GM19395 (cell line): ENCODE measurements around the gene RS1.

Experiments used
- ATAC-seq: cut with Tn5 transposase; IDR thresholded peaks from one replicate; pipeline ENCODE4 v1.9.1; 2021; ENCODE audit warnings: mild to moderate bottlenecking, moderate library complexity; ENCODE audit not compliant: unreplicated experiment

The RS1 gene

DNA sequence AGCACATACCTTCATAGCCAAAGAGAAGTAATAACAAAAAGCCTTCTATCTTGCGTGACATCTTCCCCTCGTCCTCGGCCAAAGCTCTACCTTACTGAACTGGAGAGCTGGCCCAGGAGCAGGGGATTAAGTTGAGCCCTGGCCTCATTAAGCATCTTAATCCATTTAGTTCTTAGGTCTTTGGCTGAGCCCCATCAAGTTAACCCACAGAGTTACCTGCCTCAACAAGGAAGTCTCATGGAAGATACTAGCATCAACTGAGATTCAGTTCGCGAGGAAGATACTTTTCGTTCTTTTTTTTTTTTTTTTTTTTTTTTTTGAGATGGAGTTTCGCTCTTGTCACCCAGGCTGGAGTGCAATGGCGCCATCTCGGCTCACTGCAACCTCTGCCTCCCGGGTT lies at the start of gene RS1:
Gene RS1, minus strand, starts transcription at position 101 of the 400 bp plus-strand sequence. Its CDS starts 40 bp downstream, at position 61.
- no peak for ATAC-seq

- no peak for ATAC-seq
Measured at GRCh38 chrX:18719852-18720251, 47.9 kb upstream of the RS1 start.

DNA sequence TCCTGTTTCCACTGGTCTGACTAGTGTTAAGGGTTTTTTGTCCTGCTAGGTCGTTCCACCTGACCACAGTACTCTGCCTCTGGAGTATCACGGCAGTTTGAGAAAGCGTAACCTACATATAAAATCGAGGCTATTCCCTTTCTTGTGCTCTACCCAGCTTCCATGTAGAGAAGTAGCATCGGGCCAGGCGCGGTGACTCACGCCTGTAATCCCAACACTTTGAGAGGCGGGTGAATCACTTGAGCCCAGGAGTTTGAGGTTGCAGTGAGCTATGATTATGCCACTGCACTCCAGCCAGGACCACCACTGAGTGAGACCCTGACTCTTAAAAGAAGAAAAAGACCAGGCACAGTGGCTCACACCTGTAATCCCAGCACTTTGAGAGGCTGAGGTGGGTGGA lies 43.0 kb upstream of the RS1 start:
- ATAC-seq: no peak

DNA sequence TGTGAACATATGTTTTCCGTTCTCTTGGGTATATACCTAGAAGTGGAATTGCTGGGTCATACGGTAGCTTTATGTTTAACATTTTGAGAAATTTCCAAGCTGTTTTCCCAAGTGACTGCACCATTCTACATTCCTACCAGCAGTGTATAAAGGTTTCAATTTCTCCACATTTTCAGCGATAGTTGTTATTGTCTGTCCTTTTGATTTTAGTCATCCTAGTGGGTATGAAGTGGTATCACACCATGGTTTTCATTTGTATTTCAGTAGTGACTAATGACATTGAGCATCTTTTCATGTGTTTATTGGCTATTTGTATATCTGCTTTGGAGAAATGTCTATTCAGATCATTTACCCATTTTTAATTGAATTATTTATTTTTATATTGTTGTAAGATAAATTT lies 37.9 kb upstream of the RS1 start:
- no peak for ATAC-seq

- ATAC-seq: no peak
Measured at GRCh38 chrX:18707426-18708049, 35.6 kb upstream of the RS1 start, which contains the start of gene PPEF1. TSS of gene PPEF1 (plus strand) at chrX:18707645. CDS start at chrX:18707781, 136 bp downstream.

- ATAC-seq: no peak
Measured at GRCh38 chrX:18702362-18703195, 30.7 kb upstream of the RS1 start.

DNA sequence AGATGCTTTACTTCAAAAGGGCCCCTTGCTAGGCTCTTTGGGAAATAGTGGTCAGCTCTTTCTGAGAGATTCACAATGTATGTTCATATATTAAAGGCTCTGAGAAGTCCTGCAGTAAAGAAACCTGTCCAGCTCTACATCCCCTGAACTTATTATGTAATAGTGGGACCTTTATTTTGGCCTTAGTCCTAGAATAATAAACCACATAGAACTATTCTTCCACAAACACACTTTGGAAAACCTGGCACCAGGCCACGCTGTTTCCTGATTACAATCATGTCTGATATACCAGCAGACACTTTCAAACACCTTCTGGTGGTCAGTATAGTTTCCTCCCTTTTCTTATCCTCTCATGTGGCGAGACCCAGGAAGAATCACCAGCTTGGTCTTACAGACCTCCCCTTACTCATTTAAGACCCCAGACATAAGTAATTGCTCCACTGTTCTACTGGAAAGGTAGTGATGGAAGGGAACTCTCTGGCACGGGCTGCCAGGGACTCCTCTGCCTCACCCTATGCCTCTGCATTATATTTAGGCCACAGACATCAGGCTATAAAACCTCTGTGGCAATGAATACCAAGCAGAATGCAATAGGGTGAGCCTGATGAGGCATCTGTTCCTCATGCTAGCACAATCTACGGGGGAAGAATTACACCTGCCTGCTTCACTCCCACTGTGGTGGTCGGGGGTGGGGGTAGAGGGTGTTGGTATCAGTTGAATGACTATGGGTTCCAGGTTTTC lies 29.9 kb upstream of the RS1 start:
- ATAC-seq: no peak

DNA sequence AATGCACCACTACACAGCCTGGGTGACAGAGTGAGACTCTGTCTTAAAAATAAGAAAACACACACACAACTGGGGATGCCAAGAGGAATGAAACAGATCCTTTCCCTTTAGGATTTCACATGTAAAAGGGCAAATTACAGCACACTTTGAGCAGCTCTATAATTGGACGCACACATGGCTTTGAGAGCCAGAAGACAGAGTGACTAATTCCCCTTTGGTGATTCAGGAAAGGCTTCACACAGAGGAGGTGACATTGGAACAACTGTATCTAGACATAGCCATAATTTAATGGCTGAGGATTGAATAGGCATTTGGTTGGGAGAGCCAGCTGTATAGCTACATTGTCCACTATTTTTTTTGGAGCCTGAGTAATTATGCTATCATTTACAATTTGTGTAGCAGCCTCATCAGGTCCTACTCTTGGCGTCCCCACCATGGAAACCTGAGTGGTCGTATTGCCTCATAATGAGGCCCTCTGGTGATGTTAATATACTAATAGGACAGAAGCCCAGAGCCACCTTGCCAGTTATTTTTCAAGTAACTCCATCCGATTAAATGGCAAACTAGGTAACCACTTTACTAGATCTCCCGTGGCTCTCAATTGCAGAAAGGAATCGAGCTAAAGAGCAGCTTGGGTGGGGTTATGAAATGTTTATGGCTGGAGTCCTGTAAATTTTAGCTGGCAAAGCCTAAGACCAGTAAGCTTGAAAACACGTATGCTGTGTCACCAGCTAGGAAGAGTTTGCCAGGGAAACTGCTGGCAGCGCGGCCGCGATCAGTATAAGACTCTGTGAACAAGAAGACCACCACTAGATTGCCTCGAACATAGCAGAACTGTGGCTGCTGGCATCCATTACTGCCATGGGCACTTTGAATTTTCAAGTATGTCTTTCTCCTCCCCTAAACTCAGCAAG lies 27.1 kb upstream of the RS1 start:
- ATAC-seq: no peak

DNA sequence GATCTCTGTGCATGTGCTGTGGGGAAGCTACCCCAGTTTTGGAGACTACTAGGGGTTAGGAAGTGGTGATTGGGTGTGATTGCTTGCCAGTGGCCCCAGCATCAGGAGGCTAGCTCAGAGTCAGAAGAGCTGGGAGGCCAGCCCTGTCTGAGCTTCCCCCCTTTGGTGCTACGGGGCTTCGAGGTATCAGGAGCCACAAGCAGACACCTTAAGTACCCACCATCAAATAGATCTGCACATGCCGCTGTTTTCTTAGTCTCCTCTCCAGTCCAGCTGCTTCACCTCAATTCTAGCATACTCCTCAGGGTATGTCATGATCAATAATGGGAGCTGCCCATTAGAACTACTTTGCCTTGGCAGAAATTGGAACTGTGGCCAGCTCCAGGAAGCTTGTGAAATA lies 24.7 kb upstream of the RS1 start:
- ATAC-seq: no peak

- ATAC-seq: no peak
Measured at GRCh38 chrX:18692541-18692940, 20.6 kb upstream of the RS1 start.

DNA sequence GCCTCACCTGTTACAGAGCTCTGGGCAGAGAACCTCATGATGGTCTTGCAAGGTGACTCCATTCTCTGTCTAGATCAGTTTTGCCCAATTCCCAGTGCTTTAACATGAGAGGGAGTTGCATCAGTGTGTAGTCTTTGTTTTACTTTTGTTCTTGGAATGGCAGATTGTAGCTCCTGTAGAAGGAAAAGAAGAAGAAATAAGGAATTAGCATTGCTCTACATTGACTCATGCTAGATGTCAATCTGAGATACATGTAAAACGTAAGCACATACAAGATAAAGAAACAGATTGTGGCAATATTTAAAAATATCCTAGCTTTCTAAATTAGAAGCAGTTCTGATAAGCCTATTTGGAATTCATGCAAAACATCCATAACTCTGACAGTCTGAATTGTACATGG lies 19.5 kb upstream of the RS1 start:
- ATAC-seq: no peak

- no peak for ATAC-seq
Measured at GRCh38 chrX:18687856-18688495, 16.1 kb upstream of the RS1 start.

- no peak for ATAC-seq
Measured at GRCh38 chrX:18682979-18683387, 11.1 kb upstream of the RS1 start.

DNA sequence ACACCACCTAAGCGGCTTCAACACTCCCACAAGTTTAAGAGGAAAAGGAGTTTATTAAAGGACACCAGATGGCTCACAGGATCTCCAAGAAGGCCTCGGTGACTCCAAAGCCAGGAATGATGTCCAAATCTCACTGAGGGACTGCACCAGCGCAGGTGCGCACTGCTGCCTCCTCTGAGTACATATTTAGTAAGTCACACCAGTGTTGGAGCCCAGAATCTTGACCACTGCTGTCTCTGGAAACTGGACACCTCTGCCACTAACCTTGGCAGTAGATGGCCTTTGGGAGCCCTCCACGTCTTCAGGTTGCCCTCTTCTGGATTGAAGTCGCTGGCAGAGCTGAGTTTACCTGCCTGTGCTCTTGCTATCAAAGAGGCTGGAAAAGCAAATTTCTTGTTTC lies 10.1 kb upstream of the RS1 start:
- ATAC-seq: no peak

DNA sequence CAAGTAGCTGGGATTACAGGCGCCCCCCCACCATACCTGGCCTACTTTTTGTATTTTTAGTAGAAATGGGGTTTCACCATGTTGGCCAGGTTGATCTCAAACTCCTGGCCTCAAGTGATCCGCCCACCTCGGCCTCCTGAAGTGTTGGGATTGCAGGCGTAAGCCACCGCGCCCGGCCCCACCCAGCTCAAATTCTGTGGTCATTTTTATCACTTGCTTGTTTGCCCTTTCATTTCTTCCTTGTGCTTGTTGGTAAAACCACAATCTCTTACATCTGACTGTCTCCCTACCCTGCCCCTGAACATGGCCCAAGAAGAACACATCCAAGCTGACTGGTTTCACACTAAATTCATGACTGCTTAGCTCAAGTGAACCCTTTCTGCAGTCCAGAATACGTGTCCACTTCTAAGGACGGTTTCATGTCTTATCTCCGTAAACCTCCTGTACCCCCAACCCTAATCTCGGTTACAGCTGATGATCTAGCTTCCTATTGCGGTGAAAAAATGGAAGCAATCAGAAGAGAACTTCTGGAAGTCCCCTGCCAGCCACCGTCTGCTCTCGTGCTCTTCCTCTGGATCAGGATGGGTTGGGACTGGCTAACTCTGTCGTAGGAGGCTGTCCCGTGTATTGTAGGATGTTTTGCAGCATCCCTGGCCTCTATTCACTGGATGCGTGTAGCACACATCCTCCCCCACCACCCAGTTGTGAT lies 5.4 kb upstream of the RS1 start:
- ATAC-seq: no peak

DNA sequence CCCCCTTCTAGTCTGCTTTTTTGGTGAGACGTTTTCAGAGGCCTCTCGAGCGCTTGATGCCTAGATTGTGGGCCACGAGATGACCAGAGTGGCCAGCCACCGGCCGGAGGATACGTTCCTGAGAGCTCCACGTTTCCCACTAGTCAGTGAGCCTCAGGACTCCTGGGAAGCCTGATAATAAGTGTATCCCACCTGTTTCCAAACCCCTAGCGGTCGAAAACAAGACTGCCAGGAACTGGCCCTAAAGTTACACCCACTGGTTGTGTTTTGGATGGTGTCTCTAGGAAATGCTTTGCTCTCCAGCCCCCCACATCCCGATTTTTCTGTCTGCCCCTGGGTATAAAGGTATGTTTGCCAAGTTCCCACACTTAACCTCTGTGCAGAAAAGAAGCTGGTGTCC lies 4.6 kb upstream of the RS1 start:
- no peak for ATAC-seq

GRCh38 chrX:18676050-18676449 lies 4.1 kb upstream of the RS1 start:
- ATAC-seq: no peak

GRCh38 chrX:18674788-18675735 lies 3.2 kb upstream of the RS1 start:
- ATAC-seq: peak; percentile 83
